ENCODE measurements around the gene RGS7. TPM values are rescaled to one million over a fixed set of nuclear protein-coding genes. Genes with fewer than 3 reads are reported as not detected.

RGS7 gene
- polyA plus RNA-seq, 1 donor = 2.1 TPM

- Histone ChIP-seq H3K27ac (ENCODE audit: low read length) (no peak overlapping the region), H3K27me3 (ENCODE audit: control insufficient read depth, insufficient read depth, low read length) (no peaks in the 10 kb centered on the region), H3K9me3 (ENCODE audit: control insufficient read depth, low read depth, low read length) (no peaks in the 10 kb centered on the region), H3K4me3 (ENCODE audit: low read length) (no peak overlapping the region), H3K36me3 (ENCODE audit: control insufficient read depth, insufficient read depth, low read length) (no peaks in the 10 kb centered on the region), H3K4me1 (ENCODE audit: control insufficient read depth, insufficient read depth, low read length) (no peaks in the 10 kb centered on the region)
- WGBS (ENCODE audit: insufficient coverage, low lambda C conversion rate) = no CpG with 5 or more reads among the region's 1 CpG
- no peak for DNase-seq
Measured at GRCh38 chr1:240877605-240878004, 479.4 kb downstream of the RGS7 start.

- no peaks in the 10 kb centered on the region for H3K36me3 ChIP-seq (ENCODE audit: control insufficient read depth, insufficient read depth, low read length)
- H3K27me3 ChIP-seq (ENCODE audit: control insufficient read depth, insufficient read depth, low read length) = no peaks in the 10 kb centered on the region
- no peak overlapping the region for H3K27ac ChIP-seq (ENCODE audit: low read length)
- H3K9me3 ChIP-seq (ENCODE audit: control insufficient read depth, low read depth, low read length) = no peaks in the 10 kb centered on the region
- no peaks in the 10 kb centered on the region for H3K4me1 ChIP-seq (ENCODE audit: control insufficient read depth, insufficient read depth, low read length)
- WGBS (ENCODE audit: insufficient coverage, low lambda C conversion rate) = no CpG with 5 or more reads among the region's 4 CpGs
- DNase-seq = no peak
- H3K4me3 ChIP-seq (ENCODE audit: low read length) = no peak overlapping the region
Measured at GRCh38 chr1:240876071-240876470, 480.9 kb downstream of the RGS7 start.

GRCh38 chr1:240869071-240869470, 487.9 kb downstream of the RGS7 start:
- Histone ChIP-seq H3K9me3 (ENCODE audit: control insufficient read depth, low read depth, low read length) (no peaks in the 10 kb centered on the region), H3K36me3 (ENCODE audit: control insufficient read depth, insufficient read depth, low read length) (no peaks in the 10 kb centered on the region), H3K4me3 (ENCODE audit: low read length) (no peak overlapping the region), H3K27ac (ENCODE audit: low read length) (no peak overlapping the region), H3K27me3 (ENCODE audit: control insufficient read depth, insufficient read depth, low read length) (no peaks in the 10 kb centered on the region), H3K4me1 (ENCODE audit: control insufficient read depth, insufficient read depth, low read length) (no peaks in the 10 kb centered on the region)
- DNase-seq = no peak
- no CpG with 5 or more reads among the region's 3 CpGs for WGBS (ENCODE audit: insufficient coverage, low lambda C conversion rate)

GRCh38 chr1:240866724-240867123, 490.3 kb downstream of the RGS7 start:
- Histone ChIP-seq H3K9me3 (ENCODE audit: control insufficient read depth, low read depth, low read length) (no peaks in the 10 kb centered on the region), H3K36me3 (ENCODE audit: control insufficient read depth, insufficient read depth, low read length) (no peaks in the 10 kb centered on the region), H3K27me3 (ENCODE audit: control insufficient read depth, insufficient read depth, low read length) (no peaks in the 10 kb centered on the region), H3K4me3 (ENCODE audit: low read length) (no peak overlapping the region), H3K27ac (ENCODE audit: low read length) (no peak overlapping the region), H3K4me1 (ENCODE audit: control insufficient read depth, insufficient read depth, low read length) (no peaks in the 10 kb centered on the region)
- DNase-seq = no peak
- WGBS (ENCODE audit: insufficient coverage, low lambda C conversion rate) = 100% methylated on average over 1 of the region's 2 CpGs

- no peak for DNase-seq
- Histone ChIP-seq H3K27me3 (ENCODE audit: control insufficient read depth, insufficient read depth, low read length) (no peaks in the 10 kb centered on the region), H3K4me1 (ENCODE audit: control insufficient read depth, insufficient read depth, low read length) (no peaks in the 10 kb centered on the region), H3K36me3 (ENCODE audit: control insufficient read depth, insufficient read depth, low read length) (no peaks in the 10 kb centered on the region), H3K9me3 (ENCODE audit: control insufficient read depth, low read depth, low read length) (no peaks in the 10 kb centered on the region), H3K4me3 (ENCODE audit: low read length) (no peak overlapping the region), H3K27ac (ENCODE audit: low read length) (no peak overlapping the region)
- WGBS (ENCODE audit: insufficient coverage, low lambda C conversion rate) = 100% methylated on average over 1 of the region's 3 CpGs
Measured at GRCh38 chr1:240860023-240860422, 497.0 kb downstream of the RGS7 start.

GRCh38 chr1:240854367-240854766, 502.6 kb downstream of the RGS7 start:
- Histone ChIP-seq H3K27ac (ENCODE audit: low read length) (no peak overlapping the region), H3K4me3 (ENCODE audit: low read length) (no peak overlapping the region), H3K9me3 (ENCODE audit: control insufficient read depth, low read depth, low read length) (no peaks in the 10 kb centered on the region), H3K27me3 (ENCODE audit: control insufficient read depth, insufficient read depth, low read length) (no peaks in the 10 kb centered on the region), H3K36me3 (ENCODE audit: control insufficient read depth, insufficient read depth, low read length) (no peaks in the 10 kb centered on the region), H3K4me1 (ENCODE audit: control insufficient read depth, insufficient read depth, low read length) (no peaks in the 10 kb centered on the region)
- 80% methylated on average over 1 of the region's 6 CpGs for WGBS (ENCODE audit: insufficient coverage, low lambda C conversion rate)
- no peak for DNase-seq

GRCh38 chr1:240847325-240847724, 509.7 kb downstream of the RGS7 start:
- Histone ChIP-seq H3K4me1 (ENCODE audit: control insufficient read depth, insufficient read depth, low read length) (no peaks in the 10 kb centered on the region), H3K27me3 (ENCODE audit: control insufficient read depth, insufficient read depth, low read length) (no peaks in the 10 kb centered on the region), H3K4me3 (ENCODE audit: low read length) (no peak overlapping the region), H3K36me3 (ENCODE audit: control insufficient read depth, insufficient read depth, low read length) (no peaks in the 10 kb centered on the region), H3K27ac (ENCODE audit: low read length) (no peak overlapping the region), H3K9me3 (ENCODE audit: control insufficient read depth, low read depth, low read length) (no peaks in the 10 kb centered on the region)
- DNase-seq = no peak
- 94% methylated on average over 2 of the region's 2 CpGs for WGBS (ENCODE audit: insufficient coverage, low lambda C conversion rate)

GRCh38 chr1:240844486-240844885, 512.5 kb downstream of the RGS7 start:
- H3K36me3 ChIP-seq (ENCODE audit: control insufficient read depth, insufficient read depth, low read length) = no peaks in the 10 kb centered on the region
- no peak for DNase-seq

GRCh38 chr1:240843798-240844197, 513.2 kb downstream of the RGS7 start:
- no peak for DNase-seq
- Histone ChIP-seq H3K27ac (ENCODE audit: low read length) (no peak overlapping the region), H3K4me3 (ENCODE audit: low read length) (no peak overlapping the region), H3K36me3 (ENCODE audit: control insufficient read depth, insufficient read depth, low read length) (no peaks in the 10 kb centered on the region), H3K4me1 (ENCODE audit: control insufficient read depth, insufficient read depth, low read length) (no peaks in the 10 kb centered on the region), H3K9me3 (ENCODE audit: control insufficient read depth, low read depth, low read length) (no peaks in the 10 kb centered on the region), H3K27me3 (ENCODE audit: control insufficient read depth, insufficient read depth, low read length) (no peaks in the 10 kb centered on the region)
- WGBS (ENCODE audit: insufficient coverage, low lambda C conversion rate) = no CpG with 5 or more reads among the region's 3 CpGs

More at GRCh38 chr1:240844486-240844885, 512.5 kb downstream of the RGS7 start:
- Histone ChIP-seq H3K27ac (ENCODE audit: low read length) (no peak overlapping the region), H3K4me3 (ENCODE audit: low read length) (no peak overlapping the region), H3K9me3 (ENCODE audit: control insufficient read depth, low read depth, low read length) (no peaks in the 10 kb centered on the region), H3K4me1 (ENCODE audit: control insufficient read depth, insufficient read depth, low read length) (no peaks in the 10 kb centered on the region), H3K27me3 (ENCODE audit: control insufficient read depth, insufficient read depth, low read length) (no peaks in the 10 kb centered on the region)
- no CpG with 5 or more reads among the region's 1 CpG for WGBS (ENCODE audit: insufficient coverage, low lambda C conversion rate)

GRCh38 chr1:240836271-240836670, 520.7 kb downstream of the RGS7 start:
- no peaks in the 10 kb centered on the region for H3K9me3 ChIP-seq (ENCODE audit: control insufficient read depth, low read depth, low read length)
- peak in 1 of 2 donors; percentile 1 for DNase-seq
- H3K4me3 ChIP-seq (ENCODE audit: low read length) = no peak overlapping the region
- H3K27ac ChIP-seq (ENCODE audit: low read length) = no peak overlapping the region
- H3K36me3 ChIP-seq (ENCODE audit: control insufficient read depth, insufficient read depth, low read length) = no peaks in the 10 kb centered on the region
- no peaks in the 10 kb centered on the region for H3K27me3 ChIP-seq (ENCODE audit: control insufficient read depth, insufficient read depth, low read length)
- no peaks in the 10 kb centered on the region for H3K4me1 ChIP-seq (ENCODE audit: control insufficient read depth, insufficient read depth, low read length)
- WGBS (ENCODE audit: insufficient coverage, low lambda C conversion rate) = no CpG with 5 or more reads among the region's 1 CpG

GRCh38 chr1:240835291-240835690, 521.7 kb downstream of the RGS7 start:
- H3K27ac ChIP-seq (ENCODE audit: low read length) = no peak overlapping the region
- no peaks in the 10 kb centered on the region for H3K27me3 ChIP-seq (ENCODE audit: control insufficient read depth, insufficient read depth, low read length)
- H3K4me1 ChIP-seq (ENCODE audit: control insufficient read depth, insufficient read depth, low read length) = no peaks in the 10 kb centered on the region
- DNase-seq = no peak
- WGBS (ENCODE audit: insufficient coverage, low lambda C conversion rate) = 100% methylated on average over 5 of the region's 9 CpGs
- H3K4me3 ChIP-seq (ENCODE audit: low read length) = no peak overlapping the region
- no peaks in the 10 kb centered on the region for H3K9me3 ChIP-seq (ENCODE audit: control insufficient read depth, low read depth, low read length)
- no peaks in the 10 kb centered on the region for H3K36me3 ChIP-seq (ENCODE audit: control insufficient read depth, insufficient read depth, low read length)

Data from large intestine (tissue), 3 donors.